ENCODE measurements around the gene SMIM26. TPM values are rescaled to one million over a fixed set of nuclear protein-coding genes. Genes with fewer than 3 reads are reported as not detected.
A peak's percentile ranks its signal among the peaks of the same experiment; 100 is the strongest.

SMIM26 gene
- total RNA-seq (2016; rRNA removed; fragmentation: Illumina TruSeq; extraction: Trizol) = 185 and 214 TPM in 2 replicates
- total RNA-seq (2016; cell fraction: cytosol; rRNA removed; fragmentation: Illumina TruSeq; extraction: Trizol; ENCODE audit: low read depth) = 182 and 191 TPM in 2 replicates
- total RNA-seq (2016; cell fraction: insoluble cytoplasmic fraction; rRNA removed; fragmentation: Illumina TruSeq; extraction: Trizol) = 202 and 206 TPM in 2 replicates
- total RNA-seq (2016; cell fraction: membrane; rRNA removed; fragmentation: Illumina TruSeq; extraction: Trizol) = 172 TPM in 2 replicates
- 102 and 120 TPM in 2 replicates for total RNA-seq (2016; cell fraction: nucleus; rRNA removed; fragmentation: Illumina TruSeq; extraction: Trizol)
- 249 and 262 TPM in 2 replicates for polyA plus RNA-seq (2011; rRNA removed)
- 163 and 204 TPM in 2 replicates for polyA plus RNA-seq (2011; cell fraction: cytosol; rRNA removed)
- polyA plus RNA-seq (2011; cell fraction: nucleus; rRNA removed) = 37.8 and 51.6 TPM in 2 replicates
- polyA plus RNA-seq (2012) = 185 and 197 TPM in 2 replicates
- 119 TPM in 2 replicates for polyA plus RNA-seq (2016; cell fraction: cytosol; fragmentation: Illumina TruSeq; extraction: Trizol; ENCODE audit: low read depth)
- polyA plus RNA-seq (2016; cell fraction: insoluble cytoplasmic fraction; fragmentation: Illumina TruSeq; extraction: Trizol; ENCODE audit: low read depth) = 187 and 197 TPM in 2 replicates
- polyA plus RNA-seq (2016; cell fraction: membrane; fragmentation: Illumina TruSeq; extraction: Trizol; ENCODE audit: low read depth) = 147 and 151 TPM in 2 replicates
- polyA plus RNA-seq (2016; cell fraction: nucleus; fragmentation: Illumina TruSeq; extraction: Trizol; ENCODE audit: insufficient read depth, low read depth) = 183 and 224 TPM in 2 replicates
- polyA minus RNA-seq (2011; rRNA and poly(A)+ RNA removed; ENCODE audit: low replicate concordance) = 97.4 and 273 TPM in 2 replicates
- polyA minus RNA-seq (2011; cell fraction: cytosol; rRNA and poly(A)+ RNA removed) = 58.6 and 63.2 TPM in 2 replicates
- 53.3 and 62.5 TPM in 2 replicates for polyA minus RNA-seq (2011; cell fraction: nucleus; rRNA and poly(A)+ RNA removed)
- Bru-seq, nascent RNA = percentile 89 among the genes with signal in this experiment
- BruChase-seq, experiment 1, labeled RNA remaining after a 6-hour chase = percentile 98 among the genes with signal in this experiment
- BruChase-seq, experiment 2, labeled RNA remaining after a 2-hour chase = percentile 96 among the genes with signal in this experiment
- long read RNA-seq, experiment 1, transcript SMIM26-201 (2 exons, 505 nt) = minor isoform, 84 of 227 reads
- long read RNA-seq, experiment 1, transcript SMIM26-202 (2 exons, 575 nt) = major isoform, 141 of 227 reads
- long read RNA-seq, experiment 1, partial matches to known transcripts = 1 of 227 reads
- long read RNA-seq, experiment 1, other reads (novel, unspliced or antisense) = 1 of 227 reads
- long read RNA-seq, experiment 2, transcript SMIM26-201 (2 exons, 505 nt) = minor isoform, 55 of 225 reads
- long read RNA-seq, experiment 2, transcript SMIM26-202 (2 exons, 575 nt) = major isoform, 161 of 225 reads
- long read RNA-seq, experiment 2, partial matches to known transcripts = 8 of 225 reads
- long read RNA-seq, experiment 2, other reads (novel, unspliced or antisense) = 1 of 225 reads

- intact Hi-C loops (cut with micrococcal nuclease; ENCODE audit: unreplicated experiment) = loop anchor here (1.0 to 5.0 kb wide), 4 partner anchors 18 to 155 kb away; partner anchors contain the start of genes DZANK1, POLR3F and SEC23B
- H4K20me1 ChIP-seq (ENCODE audit: insufficient read depth, low read length) = no peaks in the 10 kb centered on the region
- FAIRE-seq = peak; percentile 77
- TF ChIP-seq ZMAT3 (CRISPR knock-in tag; conservative IDR thresholded peaks at IDR 0.05) (peak; percentile 97), STAT5B (CRISPR knock-in tag; IDR thresholded peaks at IDR 0.05) (no peak; the same call in 1 of the 2 replicates), ZNF430 (CRISPR knock-in tag; IDR thresholded peaks at IDR 0.05) (peak; percentile 88), TFDP2 (CRISPR knock-in tag; IDR thresholded peaks at IDR 0.05) (peak; percentile 92), TFAP4 (IDR thresholded peaks at IDR 0.05; ENCODE audit: borderline replicate concordance, low read depth) (peak; percentile 73; the same call in 1 of the 2 replicates), MAZ (IDR thresholded peaks at IDR 0.05; ENCODE audit: borderline replicate concordance, low read depth, low read length) (0 out of 2 replicates have a peak, but pooled peaks have one; percentile 32), MAZ (CRISPR knock-in tag; IDR thresholded peaks at IDR 0.05; ENCODE audit: low read depth) (peak; percentile 40; the same call in 1 of the 2 replicates), MAF1 (CRISPR knock-in tag; IDR thresholded peaks at IDR 0.05; ENCODE audit: borderline replicate concordance) (peak; percentile 94), EHMT2 (IDR thresholded peaks at IDR 0.05; ENCODE audit: borderline replicate concordance, low read depth, low read length) (no peak; the same call in 1 of the 2 replicates), ZNF737 (CRISPR knock-in tag; IDR thresholded peaks at IDR 0.05; ENCODE audit: borderline replicate concordance) (peak; percentile 96), FLYWCH1 (CRISPR knock-in tag; IDR thresholded peaks at IDR 0.05) (no peak), ZFP91 (CRISPR knock-in tag; IDR thresholded peaks at IDR 0.05; ENCODE audit: borderline replicate concordance) (peak; percentile 96)
These were observed at the start of gene SMIM26 for GRCh38 chr20:18566892-18567738. Gene SMIM26, plus strand, starts transcription at chr20:18567432. Its CDS starts 47 bp downstream, at chr20:18567479.

More at GRCh38 chr20:18566892-18567738, at the start of gene SMIM26:
- Histone ChIP-seq H3K79me2 (ENCODE audit: insufficient read depth, low read length) (peaks cover 24% of the 10 kb centered on the region), H3K36me3 (replicated peaks in 1 of 2; ENCODE audit: control insufficient read depth in 1 of 2, insufficient read depth in 2 of 2, low read length in 2 of 2) (peaks cover 0 to 15% of the 10 kb centered on the region in 2 experiments; a peak in 2 of 5 replicates), H3K4me3 (replicated peaks in 1 of 3; ENCODE audit: insufficient read depth in 1 of 3, low read depth in 2 of 3, low read length in 3 of 3) (peak within 1 kb of the TSS; percentile 69 to 97 (median 89)), H3K4me2 (ENCODE audit: low read depth, low read length) (peak within 1 kb of the TSS; percentile 97), H3K27ac (ENCODE audit: extremely low read length, insufficient read depth, low read length) (peak within 1 kb of the TSS; percentile 83), H2AFZ (ENCODE audit: low read length) (peak within 1 kb of the TSS; percentile 93), H3K27me3 (ENCODE audit: control insufficient read depth in 1 of 2, insufficient read depth in 2 of 2, low read length in 2 of 2) (no peaks in the 10 kb centered on the region; a peak in 1 of 5 replicates), H3K4me1 (ENCODE audit: insufficient read depth, low read length) (peaks cover 14% of the 10 kb centered on the region), H3K9me3 (ENCODE audit: low read length) (no peaks in the 10 kb centered on the region), H3K9ac (ENCODE audit: insufficient read depth, low read depth, low read length) (peak within 1 kb of the TSS; percentile 96)
- TSS peak; percentile 97 for BruUV-seq (replicated peaks)
- POLR2A ChIA-PET = interaction anchor here (0.8 to 2.4 kb wide), 7 partner anchors 13 to 279 kb away, joined by 3 to 30 read pairs (median 5); partner anchors contain the start of genes DZANK1, POLR3F, RBBP9 and SEC23B
- WGBS (ENCODE audit: low lambda C conversion rate) = 2% methylated on average over 35 of the region's 51 CpGs
- in situ Hi-C loops (cut with HindIII; ENCODE audit: extremely low pct_ligation_motif_present, low pct_unique_long_range_greater_than_20kb) = no loop called here
- CTCF ChIA-PET (ENCODE audit: low intra/inter-chr PET ratio, low total read pairs) = no interaction called here
- ATAC-seq (peak; percentile 99), DNase-seq (ENCODE audit: low spot score) (peak; percentile 96)

Measured in HepG2 (cell line).